Measurements from ENCODE around the gene IL20RA. TPM values are rescaled to one million over a fixed set of nuclear protein-coding genes. Genes with fewer than 3 reads are reported as not detected.

The IL20RA gene
- total and polyA plus RNA-seq, 2 of the 13 experiments (the other 11 are each of a cell fraction or from before 2014, with no cell fraction given) = not detected

GRCh38 chr6:137045222-137045789 lies 541 bp upstream of the IL20RA start:
- Histone ChIP-seq H3K4me2 (ENCODE audit: low read depth, low read length) (no peak overlapping the region), H3K27me3 (ENCODE audit: control insufficient read depth in 1 of 2, insufficient read depth in 2 of 2, low read length in 2 of 2) (peaks cover 0 to 46% of the 10 kb centered on the region in 2 experiments; a peak in 4 of 5 replicates), H4K20me1 (ENCODE audit: insufficient read depth, low read length) (no peaks in the 10 kb centered on the region), H3K4me3 (replicated peaks in 1 of 3; ENCODE audit: insufficient read depth in 1 of 3, low read depth in 2 of 3, low read length in 3 of 3) (no peak overlapping the region), H3K9ac (ENCODE audit: insufficient read depth, low read depth, low read length) (no peak overlapping the region), H3K79me2 (ENCODE audit: insufficient read depth, low read length) (no peaks in the 10 kb centered on the region), H2AFZ (ENCODE audit: low read length) (no peak overlapping the region), H3K4me1 (ENCODE audit: insufficient read depth, low read length) (peaks cover 5% of the 10 kb centered on the region; the same call in 1 of the 2 replicates), H3K36me3 (replicated peaks in 1 of 2; ENCODE audit: control insufficient read depth in 1 of 2, insufficient read depth in 2 of 2, low read length in 2 of 2) (no peaks in the 10 kb centered on the region), H3K9me3 (ENCODE audit: low read length) (no peaks in the 10 kb centered on the region), H3K27ac (ENCODE audit: extremely low read length, insufficient read depth, low read length) (no peak overlapping the region)
- no peak for TF ChIP-seq SRY (CRISPR knock-in tag; IDR thresholded peaks at IDR 0.05)
- TF ChIP-seq SOX6 (IDR thresholded peaks at IDR 0.05) = no peak
- no peak for TF ChIP-seq SOX6 (CRISPR knock-in tag; IDR thresholded peaks at IDR 0.05)
- no peak for TF ChIP-seq ZNF557 (CRISPR knock-in tag; IDR thresholded peaks at IDR 0.05)
- TF ChIP-seq FLYWCH1 (CRISPR knock-in tag; IDR thresholded peaks at IDR 0.05) = no peak
- no peak for TF ChIP-seq SRSF4 (IDR thresholded peaks at IDR 0.05; ENCODE audit: low read depth, low read length, poor library complexity, severe bottlenecking)
- TF ChIP-seq TMF1 (CRISPR knock-in tag; IDR thresholded peaks at IDR 0.05; ENCODE audit: low read depth) = no peak
- TF ChIP-seq MAF1 (CRISPR knock-in tag; IDR thresholded peaks at IDR 0.05; ENCODE audit: borderline replicate concordance) = no peak
- no peak for TF ChIP-seq E2F1 (CRISPR knock-in tag; IDR thresholded peaks at IDR 0.05)
- no peak for TF ChIP-seq TBX2 (CRISPR knock-in tag; IDR thresholded peaks at IDR 0.05; ENCODE audit: borderline replicate concordance)
- no peak for TF ChIP-seq KDM2A (CRISPR knock-in tag; IDR thresholded peaks at IDR 0.05; ENCODE audit: borderline replicate concordance, low read depth)
- no peak for TF ChIP-seq POLR2AphosphoS2 (IDR thresholded peaks at IDR 0.05; ENCODE audit: low read depth, low read length)
- TF ChIP-seq GPN1 (CRISPR knock-in tag; IDR thresholded peaks at IDR 0.05; ENCODE audit: borderline replicate concordance) = no peak
- TF ChIP-seq ZNF770 (CRISPR knock-in tag; IDR thresholded peaks at IDR 0.05) = no peak
- TF ChIP-seq ZBED4 (CRISPR knock-in tag; IDR thresholded peaks at IDR 0.05; ENCODE audit: borderline replicate concordance) = no peak
- TF ChIP-seq ZNF790 (CRISPR knock-in tag; IDR thresholded peaks at IDR 0.05; ENCODE audit: borderline replicate concordance) = no peak
- TF ChIP-seq ZNF562 (CRISPR knock-in tag; IDR thresholded peaks at IDR 0.05; ENCODE audit: borderline replicate concordance) = no peak
- TF ChIP-seq SP1 (IDR thresholded peaks at IDR 0.05) = no peak
- TF ChIP-seq SP1 (CRISPR knock-in tag; IDR thresholded peaks at IDR 0.05) = no peak
- no peak for TF ChIP-seq PAWR (CRISPR knock-in tag; IDR thresholded peaks at IDR 0.05; ENCODE audit: borderline replicate concordance)
- ChIA-PET POLR2A (no interaction called here), CTCF (ENCODE audit: low intra/inter-chr PET ratio, low total read pairs) (no interaction called here)
- in situ Hi-C loops (cut with HindIII; ENCODE audit: extremely low pct_ligation_motif_present, low pct_unique_long_range_greater_than_20kb) = no loop called here
- intact Hi-C loops (cut with micrococcal nuclease; ENCODE audit: unreplicated experiment) = no loop called here
- BruUV-seq (replicated peaks) = no TSS peak
- FAIRE-seq (peak; percentile 18), DNase-seq (ENCODE audit: low spot score) (no peak), ATAC-seq (peak; percentile 22; the same call in 1 of the 3 replicates)
- WGBS (ENCODE audit: low lambda C conversion rate) = 68% methylated on average over 7 of the region's 7 CpGs
